H1 (cell line): Measurements from ENCODE around the gene TRIM67. TPM values are rescaled to one million over a fixed set of nuclear protein-coding genes. Genes with fewer than 3 reads are reported as not detected.

Experiments used
- CTCF ChIA-PET: fragments of 300-600 bp; sonication (Branson Sonifier 250); formaldehyde crosslinking; loops from one replicate; lab custom pipeline; 2021; ENCODE audit not compliant: partially characterized antibody; lab: Charles Lee
- POLR2A ChIA-PET: fragments of 300-600 bp; sonication (Branson Sonifier 250); formaldehyde crosslinking; loops from one replicate; lab custom pipeline; 2021; ENCODE audit warnings: inconsistent platforms; ENCODE audit not compliant: partially characterized antibody; lab: Charles Lee
- DNase-seq, 2 experiments: peaks; one replicate each; pipeline versions ENCODE4 v3.0.0 to v3.0.0-alpha.2; 2010 to 2022; ENCODE audit warnings: low spot score in 2 of 2, low read depth in 1 of 2, mixed read lengths in 1 of 2
- FAIRE-seq: peaks from 2 replicates; lab custom pipeline; 2011; peaks lifted over from hg19 to GRCh38; lab: Jason Lieb, UNC
- H2AFZ ChIP-seq: 2 replicates; pipeline ENCODE4 v1.8.1; 2012; ENCODE audit warnings: low read length, inconsistent platforms
- H2AK5ac ChIP-seq: 2 replicates; pipeline ENCODE4 v1.6.1; 2013; ENCODE audit warnings: low read depth, low read length
- H2BK120ac ChIP-seq: replicated peaks from 2 replicates; pipeline ENCODE3; 2013; ENCODE audit warnings: low read depth, low read length, inconsistent platforms
- H2BK12ac ChIP-seq: 2 replicates; pipeline ENCODE4 v1.6.1; 2013; ENCODE audit warnings: low read depth, low read length
- H2BK15ac ChIP-seq: 2 replicates; pipeline ENCODE4 v1.6.1; 2013; ENCODE audit warnings: low read length
- H2BK20ac ChIP-seq: 2 replicates; pipeline ENCODE4 v1.6.1; 2013; ENCODE audit warnings: low read length
- H2BK5ac ChIP-seq: 2 replicates; pipeline ENCODE4 v1.6.1; 2013; ENCODE audit warnings: low read depth, low read length
- H3K14ac ChIP-seq: 2 replicates; pipeline ENCODE4 v1.6.1; 2013; ENCODE audit warnings: inconsistent platforms; ENCODE audit not compliant: insufficient read length
- H3K18ac ChIP-seq: 2 replicates; pipeline ENCODE4 v1.6.1; 2013; ENCODE audit warnings: low read length; ENCODE audit errors: extremely low read depth
- H3K23ac ChIP-seq: 2 replicates; pipeline ENCODE4 v1.6.1; 2013; ENCODE audit warnings: inconsistent platforms; ENCODE audit not compliant: insufficient read length
- H3K23me2 ChIP-seq: 2 replicates; pipeline ENCODE4 v1.6.1; 2013; ENCODE audit warnings: low read depth, low read length
- H3K27ac ChIP-seq: 2 replicates; pipeline ENCODE4 v1.6.1; 2011; ENCODE audit warnings: low read depth, low read length, inconsistent platforms
- H3K27me3 ChIP-seq, 4 experiments: replicated peaks in 1 of 4; 1 replicate in 1 of 4; 2 replicates in 3 of 4; pipeline versions ENCODE4 v1.6.1 to v1.8.1; 2011 to 2013; ENCODE audit warnings: low read length in 3 of 4, mild to moderate bottlenecking in 3 of 4, inconsistent platforms in 2 of 4, mixed read lengths in 2 of 4, moderate library complexity in 1 of 4; ENCODE audit not compliant: control insufficient read depth in 3 of 4, insufficient read depth in 3 of 4; ENCODE audit errors: extremely low read depth in 1 of 4
- H3K36me3 ChIP-seq, 4 experiments: 2 replicates each; pipeline versions ENCODE4 v1.6.1 to v1.8.1; 2011 to 2013; ENCODE audit warnings: mild to moderate bottlenecking in 4 of 4, low read length in 3 of 4, moderate library complexity in 2 of 4, control low read depth in 1 of 4, inconsistent platforms in 1 of 4; ENCODE audit not compliant: insufficient read depth in 4 of 4, control insufficient read depth in 2 of 4
- H3K4ac ChIP-seq: replicated peaks from 2 replicates; pipeline ENCODE3; 2013; ENCODE audit warnings: low read length, low read depth, mixed read lengths, inconsistent platforms; ENCODE audit not compliant: insufficient read length
- H3K4me1 ChIP-seq, 4 experiments: replicated peaks in 1 of 4; 1 replicate in 1 of 4; 2 replicates in 3 of 4; pipeline versions ENCODE4 v1.6.1 to v1.8.1; 2011 to 2013; ENCODE audit warnings: low read length in 3 of 4, inconsistent platforms in 2 of 4, mixed read lengths in 1 of 4; ENCODE audit not compliant: insufficient read depth in 4 of 4, control insufficient read depth in 3 of 4
- H3K4me2 ChIP-seq, 2 experiments: 2 replicates each; pipeline versions ENCODE4 v1.6.1 to v1.8.1; 2011 to 2013; ENCODE audit warnings: low read depth in 2 of 2, low read length in 2 of 2, control low read depth in 1 of 2, inconsistent platforms in 1 of 2, mild to moderate bottlenecking in 1 of 2; ENCODE audit not compliant: insufficient read depth in 1 of 2
- H3K4me3 ChIP-seq, 4 experiments: fragments of 200-600, 300-600 bp in 1 of 4; sonication (generic), shearing (Covaris generic), sonication (Bioruptor Twin) in 1 of 4; 2 replicates each; pipeline versions ENCODE4 v1.5.1 to v1.8.1; 2011 to 2016; ENCODE audit warnings: low read length in 4 of 4, low read depth in 3 of 4, control low read depth in 2 of 4, inconsistent platforms in 2 of 4, mild to moderate bottlenecking in 2 of 4, mixed read lengths in 1 of 4, moderate library complexity in 1 of 4; ENCODE audit not compliant: insufficient read depth in 2 of 4; ENCODE audit errors: extremely low read depth in 1 of 4
- H3K56ac ChIP-seq: replicated peaks from 2 replicates; pipeline ENCODE3; 2013; ENCODE audit warnings: low read depth, mild to moderate bottlenecking, mixed read lengths, low read length, inconsistent platforms; ENCODE audit not compliant: insufficient read length
- H3K79me1 ChIP-seq: 2 replicates; pipeline ENCODE4 v1.6.1; 2013; ENCODE audit warnings: low read depth, low read length, control low read depth
- H3K79me2 ChIP-seq, 2 experiments: 2 replicates each; pipeline versions ENCODE4 v1.6.1 to v1.8.1; 2012 to 2013; ENCODE audit warnings: low read length in 2 of 2, mild to moderate bottlenecking in 2 of 2, inconsistent platforms in 1 of 2; ENCODE audit not compliant: insufficient read depth in 2 of 2, control insufficient read depth in 1 of 2
- H3K9ac ChIP-seq, 4 experiments: replicated peaks in 1 of 4; 1 replicate in 1 of 4; 2 replicates in 3 of 4; pipeline versions ENCODE4 v1.6.1 to v1.8.1; 2011 to 2013; ENCODE audit warnings: low read depth in 3 of 4, low read length in 3 of 4, control low read depth in 2 of 4, mild to moderate bottlenecking in 2 of 4, moderate library complexity in 2 of 4, inconsistent platforms in 1 of 4; ENCODE audit errors: extremely low read depth in 1 of 4
- H3K9me3 ChIP-seq, 2 experiments: 2 replicates each; pipeline versions ENCODE4 v1.6.1 to v1.8.1; 2012 to 2013; ENCODE audit warnings: mild to moderate bottlenecking in 2 of 2, moderate library complexity in 2 of 2, control low read depth in 1 of 2, inconsistent platforms in 1 of 2, low read depth in 1 of 2, low read length in 1 of 2, mixed read lengths in 1 of 2; ENCODE audit not compliant: insufficient read depth in 2 of 2
- H4K20me1 ChIP-seq, 2 experiments: replicated peaks in 1 of 2; 2 replicates each; pipeline versions ENCODE3 to v1.8.1; 2011 to 2013; ENCODE audit warnings: inconsistent platforms in 2 of 2, low read length in 2 of 2, mild to moderate bottlenecking in 1 of 2; ENCODE audit not compliant: insufficient read depth in 2 of 2, control insufficient read depth in 1 of 2
- H4K5ac ChIP-seq: 2 replicates; pipeline ENCODE4 v1.6.1; 2013; ENCODE audit warnings: low read length, low read depth, mixed read lengths, inconsistent platforms; ENCODE audit not compliant: insufficient read length
- H4K8ac ChIP-seq: 2 replicates; pipeline ENCODE4 v1.8.0; 2013; ENCODE audit warnings: mild to moderate bottlenecking, moderate library complexity, low read length, inconsistent platforms; ENCODE audit not compliant: insufficient read depth; ENCODE audit errors: extremely low read depth
- H4K91ac ChIP-seq: replicated peaks from 2 replicates; pipeline ENCODE3; 2013; ENCODE audit warnings: low read length, mixed read lengths, inconsistent platforms; ENCODE audit not compliant: insufficient read length
- CHD1 ChIP-seq: IDR thresholded peaks from 2 replicates; pipeline ENCODE4 v1.6.1; 2012; ENCODE audit warnings: low read depth, low read length, improper control_type of control experiment
- NANOG ChIP-seq: IDR thresholded peaks from 2 replicates; pipeline ENCODE4 v1.6.1; 2011; ENCODE audit warnings: low read length, low read depth, mild to moderate bottlenecking, inconsistent platforms; ENCODE audit not compliant: insufficient read depth, poor library complexity, severe bottlenecking
- SIN3A ChIP-seq, 2 experiments: IDR thresholded peaks in 1 of 2; conservative IDR thresholded peaks in 1 of 2; 2 replicates each; pipeline ENCODE4 v1.6.1; 2011 to 2012; ENCODE audit warnings: low read length in 2 of 2, improper control_type of control experiment in 1 of 2, low read depth in 1 of 2, mild to moderate bottlenecking in 1 of 2
- WGBS, 2 experiments: shearing (Covaris generic) in 1 of 2; methylation state at CpG; one replicate each; pipeline versions ENCODE4 v1.1.6 to v1.1.7; 2013 to 2015; ENCODE audit warnings: low lambda C conversion rate in 2 of 2, mixed read lengths in 2 of 2, inconsistent platforms in 1 of 2, low coverage in 1 of 2, missing lambda C conversion rate in 1 of 2; ENCODE audit not compliant: insufficient replicate concordance in 2 of 2, insufficient coverage in 1 of 2, insufficient read length in 1 of 2; ENCODE audit errors: extremely low coverage in 1 of 2, missing lambda C conversion rate in 1 of 2; 5-methylcytosine and 5-hydroxymethylcytosine counted together
- polyA plus RNA-seq, 7 experiments: library from polyadenylated mRNA; depleted of rRNA in 3 of 7; stranded (reverse) in 5 of 7; unstranded in 2 of 7; fragments of >200 nt in 5 of 7; fragments of 200-250 nt in 2 of 7; gene quantifications; 1 replicate in 5 of 7; 2 replicates in 1 of 7; 4 replicates in 1 of 7; pipeline versions ENCODE4 v1.2.1 to v1.2.3, GENCODE V29; 2011 to 2013; ENCODE audit warnings: missing spikeins in 2 of 7, mixed read lengths in 2 of 7
- total RNA-seq: library from RNA; stranded (reverse); fragmentation: NEBNext Ultra II Directional; extraction: Animal tissue kit (Norgen Biotek cat#: 25700); gene quantifications from 2 replicates; pipeline ENCODE4 v1.2.1, GENCODE V29; 2021

TRIM67 gene
- total and polyA plus RNA-seq, 2 of the 8 experiments (the other 6 are each of a cell fraction or from before 2014, with no cell fraction given), result under 0.01 TPM; not detected in 1

DNA sequence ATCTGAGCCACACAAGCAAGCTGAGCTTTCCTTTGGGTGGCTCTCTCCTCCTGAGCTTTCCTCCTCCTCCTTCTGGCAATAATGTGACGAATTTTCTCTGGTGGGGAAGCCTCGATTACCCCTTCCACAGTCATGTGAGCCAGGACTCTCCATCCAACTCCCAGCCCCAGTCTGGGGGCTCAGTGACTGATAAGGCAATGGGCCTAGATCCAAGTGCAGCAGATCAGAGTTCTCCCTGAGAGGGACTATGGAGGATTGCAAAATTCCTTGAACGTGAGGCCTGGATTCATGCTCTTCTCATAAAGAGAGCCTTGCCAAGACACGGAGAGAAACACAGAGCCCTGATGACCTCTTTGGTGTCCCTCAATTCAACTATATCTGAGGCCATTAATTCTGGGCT lies 31.3 kb upstream of the TRIM67 start:
- H3K56ac ChIP-seq, result no peak overlapping the region
- no peaks in the 10 kb centered on the region; a peak in 1 of 8 replicates for H3K36me3 ChIP-seq
- H3K27me3 ChIP-seq, result no peaks in the 10 kb centered on the region
- no peak overlapping the region for H3K9ac ChIP-seq
- H3K79me2 ChIP-seq, result no peaks in the 10 kb centered on the region
- no peaks in the 10 kb centered on the region for H4K20me1 ChIP-seq
- no peaks in the 10 kb centered on the region for H3K79me1 ChIP-seq
- no peak overlapping the region for H4K91ac ChIP-seq
- no peak overlapping the region for H3K4me3 ChIP-seq
- no peak overlapping the region for H3K14ac ChIP-seq
- no peak overlapping the region for H2BK12ac ChIP-seq
- no peak overlapping the region for H3K18ac ChIP-seq
- 82% methylated on average over 4 of the region's 4 CpGs; no CpG with 5 or more reads in 1 of the 2 experiments for WGBS, 2 experiments
- no peaks in the 10 kb centered on the region for H3K23me2 ChIP-seq
- ChIA-PET CTCF (no interaction called here), POLR2A (no interaction called here)
- FAIRE-seq (no peak), DNase-seq (no peak)
- H2BK5ac ChIP-seq, result no peak overlapping the region
- peaks cover 0 to 3% of the 10 kb centered on the region in 2 experiments; a peak in 1 of 4 replicates for H3K9me3 ChIP-seq
- no peak overlapping the region for H3K4me2 ChIP-seq
- H2BK15ac ChIP-seq, result no peak overlapping the region
- no peak overlapping the region for H2AFZ ChIP-seq
- H4K5ac ChIP-seq, result no peak overlapping the region
- TF ChIP-seq SIN3A (conservative IDR thresholded peaks at IDR 0.05 in 1 of 2, IDR thresholded peaks at IDR 0.05 in 1 of 2; ENCODE audit: low read depth in 1 of 2, low read length in 2 of 2) (no peak), CHD1 (no peak), NANOG (no peak)
- H3K4me1 ChIP-seq, result no peaks in the 10 kb centered on the region
- H4K8ac ChIP-seq, result no peak overlapping the region
- H3K27ac ChIP-seq, result no peak overlapping the region
- H2BK120ac ChIP-seq, result no peak overlapping the region
- H2BK20ac ChIP-seq, result no peak overlapping the region
- no peak overlapping the region for H2AK5ac ChIP-seq
- H3K23ac ChIP-seq, result no peak overlapping the region
- no peak overlapping the region for H3K4ac ChIP-seq
